ENCODE data around the gene SLC25A23. TPM values are rescaled to one million over a fixed set of nuclear protein-coding genes. Genes with fewer than 3 reads are reported as not detected.

Gene SLC25A23
- total RNA-seq, 1 experiment from 2014 or later: 89.5 TPM

GRCh38 chr19:6457958-6458694 lies 1.5 kb downstream of the SLC25A23 start:
- ATAC-seq: no peak
- H3K9ac ChIP-seq (ENCODE audit: low read length): peak overlapping the region; percentile 71; the same call in 1 of the 2 replicates
- CTCF ChIA-PET: no interaction called here
- peak overlapping the region; percentile 66 to 88 for H3K4me3 ChIP-seq (replicated peaks in 1 of 2; ENCODE audit: low read depth in 1 of 2, low read length in 2 of 2)
- TF ChIP-seq FOSL1 (IDR thresholded peaks at IDR 0.05; ENCODE audit: low read depth) (no peak), CEBPB (IDR thresholded peaks at IDR 0.05; ENCODE audit: low read depth) (no peak), ATF3 (IDR thresholded peaks at IDR 0.05) (no peak), SIN3A (IDR thresholded peaks at IDR 0.05; ENCODE audit: low read depth) (no peak), ZFX (IDR thresholded peaks at IDR 0.05) (no peak), REST (IDR thresholded peaks at IDR 0.05; ENCODE audit: low read depth) (no peak), TCF7L2 (IDR thresholded peaks at IDR 0.05; ENCODE audit: borderline replicate concordance, extremely low read depth, insufficient read depth, insufficient read length) (no peak), POLR2A (IDR thresholded peaks at IDR 0.05; ENCODE audit: borderline replicate concordance, extremely low read depth, insufficient read depth, insufficient read length) (no peak), RAD21 (IDR thresholded peaks at IDR 0.05; ENCODE audit: low read depth) (no peak), EZH2 (IDR thresholded peaks at IDR 0.05) (no peak), SRF (IDR thresholded peaks at IDR 0.05; ENCODE audit: low read depth) (no peak), ZNF274 (IDR thresholded peaks at IDR 0.05; ENCODE audit: low read depth, low read length) (no peak), ELF1 (IDR thresholded peaks at IDR 0.05; ENCODE audit: borderline replicate concordance, low read depth) (no peak)
- TF ChIP-seq, protein P1, sequence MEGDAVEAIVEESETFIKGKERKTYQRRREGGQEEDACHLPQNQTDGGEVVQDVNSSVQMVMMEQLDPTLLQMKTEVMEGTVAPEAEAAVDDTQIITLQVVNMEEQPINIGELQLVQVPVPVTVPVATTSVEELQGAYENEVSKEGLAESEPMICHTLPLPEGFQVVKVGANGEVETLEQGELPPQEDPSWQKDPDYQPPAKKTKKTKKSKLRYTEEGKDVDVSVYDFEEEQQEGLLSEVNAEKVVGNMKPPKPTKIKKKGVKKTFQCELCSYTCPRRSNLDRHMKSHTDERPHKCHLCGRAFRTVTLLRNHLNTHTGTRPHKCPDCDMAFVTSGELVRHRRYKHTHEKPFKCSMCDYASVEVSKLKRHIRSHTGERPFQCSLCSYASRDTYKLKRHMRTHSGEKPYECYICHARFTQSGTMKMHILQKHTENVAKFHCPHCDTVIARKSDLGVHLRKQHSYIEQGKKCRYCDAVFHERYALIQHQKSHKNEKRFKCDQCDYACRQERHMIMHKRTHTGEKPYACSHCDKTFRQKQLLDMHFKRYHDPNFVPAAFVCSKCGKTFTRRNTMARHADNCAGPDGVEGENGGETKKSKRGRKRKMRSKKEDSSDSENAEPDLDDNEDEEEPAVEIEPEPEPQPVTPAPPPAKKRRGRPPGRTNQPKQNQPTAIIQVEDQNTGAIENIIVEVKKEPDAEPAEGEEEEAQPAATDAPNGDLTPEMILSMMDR (IDR thresholded peaks at IDR 0.05 in 2 of 3, conservative IDR thresholded peaks at IDR 0.05 in 1 of 3; ENCODE audit: borderline replicate concordance in 1 of 3, insufficient read depth in 1 of 3, low read depth in 2 of 3, low read length in 2 of 3): no peak
- TF ChIP-seq, protein P2, sequence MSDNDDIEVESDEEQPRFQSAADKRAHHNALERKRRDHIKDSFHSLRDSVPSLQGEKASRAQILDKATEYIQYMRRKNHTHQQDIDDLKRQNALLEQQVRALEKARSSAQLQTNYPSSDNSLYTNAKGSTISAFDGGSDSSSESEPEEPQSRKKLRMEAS (IDR thresholded peaks at IDR 0.05): no peak
- TF ChIP-seq, protein P3, sequence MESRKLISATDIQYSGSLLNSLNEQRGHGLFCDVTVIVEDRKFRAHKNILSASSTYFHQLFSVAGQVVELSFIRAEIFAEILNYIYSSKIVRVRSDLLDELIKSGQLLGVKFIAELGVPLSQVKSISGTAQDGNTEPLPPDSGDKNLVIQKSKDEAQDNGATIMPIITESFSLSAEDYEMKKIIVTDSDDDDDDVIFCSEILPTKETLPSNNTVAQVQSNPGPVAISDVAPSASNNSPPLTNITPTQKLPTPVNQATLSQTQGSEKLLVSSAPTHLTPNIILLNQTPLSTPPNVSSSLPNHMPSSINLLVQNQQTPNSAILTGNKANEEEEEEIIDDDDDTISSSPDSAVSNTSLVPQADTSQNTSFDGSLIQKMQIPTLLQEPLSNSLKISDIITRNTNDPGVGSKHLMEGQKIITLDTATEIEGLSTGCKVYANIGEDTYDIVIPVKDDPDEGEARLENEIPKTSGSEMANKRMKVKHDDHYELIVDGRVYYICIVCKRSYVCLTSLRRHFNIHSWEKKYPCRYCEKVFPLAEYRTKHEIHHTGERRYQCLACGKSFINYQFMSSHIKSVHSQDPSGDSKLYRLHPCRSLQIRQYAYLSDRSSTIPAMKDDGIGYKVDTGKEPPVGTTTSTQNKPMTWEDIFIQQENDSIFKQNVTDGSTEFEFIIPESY (IDR thresholded peaks at IDR 0.05; ENCODE audit: extremely low read depth, insufficient replicate concordance, low read length): no peak
- TSS peak; percentile 49 for BruUV-seq (replicated peaks)
- no peak overlapping the region for H2AFZ ChIP-seq (ENCODE audit: low read depth, low read length, poor library complexity, severe bottlenecking)
- peak overlapping the region; percentile 62 for H3K27ac ChIP-seq (ENCODE audit: low read depth, low read length)
- H3K4me2 ChIP-seq (ENCODE audit: low read length): peak overlapping the region; percentile 99
- H3K27me3 ChIP-seq (ENCODE audit: insufficient read depth, low read length): no peaks in the 10 kb centered on the region
- DNase-seq (ENCODE audit: low read depth, low spot score): no peak
- peaks cover 0 to 13% of the 10 kb centered on the region in 2 experiments; a peak in 2 of 4 replicates for H3K9me3 ChIP-seq (ENCODE audit: control insufficient read depth in 1 of 2, insufficient read depth in 1 of 2, low read depth in 1 of 2, low read length in 2 of 2)
- H3K9me2 ChIP-seq (ENCODE audit: insufficient read depth): no peaks in the 10 kb centered on the region
- peaks cover 13 to 30% of the 10 kb centered on the region in 2 experiments for H3K4me1 ChIP-seq (ENCODE audit: control insufficient read depth in 1 of 2, insufficient read depth in 2 of 2, low read length in 2 of 2)
- H4K20me1 ChIP-seq (ENCODE audit: insufficient read depth): no peaks in the 10 kb centered on the region
- intact Hi-C loops (cut with micrococcal nuclease): no loop called here
- H3K36me3 ChIP-seq (ENCODE audit: control insufficient read depth in 1 of 2, insufficient read depth in 2 of 2, low read length in 2 of 2): peaks cover 6 to 22% of the 10 kb centered on the region in 2 experiments; a peak in 3 of 4 replicates
- RAD21 ChIA-PET (ENCODE audit: low non-redundant PET in 1 of 2, low total read pairs in 2 of 2, uncharacterized antibody in 2 of 2, unreplicated experiment in 2 of 2): no interaction called here
- POLR2A ChIA-PET: no interaction called here
- 0 out of 2 replicates have a peak, but pooled peaks cover 3% of the 10 kb centered on the region for H3K79me2 ChIP-seq (ENCODE audit: insufficient read depth, low read length)

All from HCT116 (cell line).